Smooth muscle cell (in vitro differentiated cells): ENCODE data around the gene MYO1E. TPM values are rescaled to one million over a fixed set of nuclear protein-coding genes. Genes with fewer than 3 reads are reported as not detected.

Experiments used
- DNase-seq: peaks from one replicate; lab custom pipeline; 2025; ENCODE audit not compliant: unreplicated experiment; lab: John Stamatoyannopoulos, UW
- H2AFZ ChIP-seq: fragments of 200-600 bp; sonication (generic); 2 replicates; pipeline ENCODE4 v1.6.0; 2016; ENCODE audit warnings: antibody characterized with exemption, low read depth, mild to moderate bottlenecking
- H3F3A ChIP-seq: fragments of 200-600 bp; sonication (generic); 2 replicates; pipeline ENCODE4 v1.6.0; 2017; ENCODE audit warnings: antibody characterized with exemption, low read depth
- H3K27ac ChIP-seq: fragments of 200-600 bp; sonication (generic); 2 replicates; pipeline ENCODE4 v1.5.1; 2016; ENCODE audit warnings: low read depth, mild to moderate bottlenecking
- H3K27me3 ChIP-seq: fragments of 200-600 bp; sonication (generic); 2 replicates; pipeline ENCODE4 v1.6.1; 2016; ENCODE audit warnings: low read depth, mild to moderate bottlenecking
- H3K36me3 ChIP-seq: fragments of 200-600 bp; sonication (generic); 2 replicates; pipeline ENCODE4 v1.5.1; 2016; ENCODE audit warnings: low read depth
- H3K4me1 ChIP-seq: fragments of 200-600 bp; sonication (generic); 2 replicates; pipeline ENCODE4 v1.5.1; 2016; ENCODE audit warnings: low read depth
- H3K4me2 ChIP-seq: fragments of 200-600 bp; sonication (generic); 2 replicates; pipeline ENCODE4 v1.6.0; 2016; ENCODE audit warnings: mild to moderate bottlenecking
- H3K4me3 ChIP-seq: fragments of 200-600 bp; sonication (generic); 2 replicates; pipeline ENCODE4 v1.5.1; 2016; ENCODE audit warnings: mild to moderate bottlenecking
- H3K79me2 ChIP-seq: fragments of 200-600 bp; sonication (generic); 2 replicates; pipeline ENCODE4 v1.6.0; 2016; ENCODE audit warnings: low read depth, mild to moderate bottlenecking
- H3K9ac ChIP-seq: fragments of 200-600 bp; sonication (generic); 2 replicates; pipeline ENCODE4 v1.6.0; 2016; ENCODE audit warnings: low read depth
- H3K9me3 ChIP-seq: fragments of 200-600 bp; sonication (generic); replicated peaks from 2 replicates; pipeline ENCODE4 v1.5.1; 2016; ENCODE audit warnings: low read depth
- H4K20me1 ChIP-seq: fragments of 200-600 bp; sonication (generic); 2 replicates; pipeline ENCODE4 v1.6.0; 2016; ENCODE audit warnings: low read depth
- WGBS: methylation state at CpG from one replicate; pipeline ENCODE4 v1.1.7; 2016; ENCODE audit warnings: low lambda C conversion rate; 5-methylcytosine and 5-hydroxymethylcytosine counted together
- polyA plus RNA-seq: library from polyadenylated mRNA; unstranded; fragments of >200 nt; fragmentation: Nextera tagmentation; extraction: Ambion mirVana; gene quantifications from 2 replicates; pipeline ENCODE4 v1.2.1, GENCODE V29; 2016
- total RNA-seq: library from RNA; depleted of rRNA; stranded (reverse); fragments of >200 nt; gene quantifications from 2 replicates; pipeline ENCODE4 v1.2.3, GENCODE V29; 2014
- TF ChIP-seq, protein P1 (sequence below): fragments of 200-600 bp; sonication (generic); IDR thresholded peaks from 2 replicates; pipeline ENCODE4 v1.5.1; 2017; ENCODE audit warnings: borderline replicate concordance, mild to moderate bottlenecking, antibody characterized with exemption; ENCODE audit not compliant: insufficient read depth, poor library complexity, severe bottlenecking

Gene MYO1E
- total and polyA plus RNA-seq, 2 experiments from 2014 or later: 50.0 to 54.5 TPM

DNA sequence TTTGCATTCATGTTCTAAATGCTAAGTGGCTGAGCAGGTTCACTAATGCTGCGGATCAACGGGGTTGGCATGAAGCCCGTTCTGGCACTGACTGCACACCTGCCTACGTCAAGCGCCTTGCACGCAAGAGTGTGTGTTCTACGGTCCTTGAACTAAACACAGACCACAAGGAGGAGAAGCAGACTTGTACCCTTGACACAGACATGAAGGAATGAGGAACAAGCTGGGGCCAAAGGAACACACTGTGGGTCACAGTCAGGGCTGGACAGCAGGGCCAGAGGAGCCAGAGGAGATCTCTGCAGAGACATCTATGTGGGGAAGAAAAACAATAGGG, 214.0 kb downstream of the MYO1E start:
- no peaks in the 10 kb centered on the region for H3K4me1 ChIP-seq
- no peaks in the 10 kb centered on the region for H3K79me2 ChIP-seq
- no peak overlapping the region for H3K4me2 ChIP-seq
- H2AFZ ChIP-seq: no peak overlapping the region
- no peaks in the 10 kb centered on the region for H3K9me3 ChIP-seq
- WGBS: 94% methylated on average over 7 of the region's 7 CpGs
- no peaks in the 10 kb centered on the region for H4K20me1 ChIP-seq
- peaks cover 16% of the 10 kb centered on the region for H3K36me3 ChIP-seq
- H3K27ac ChIP-seq: no peak overlapping the region
- no peaks in the 10 kb centered on the region for H3F3A ChIP-seq
- no peak for DNase-seq
- no peak overlapping the region for H3K4me3 ChIP-seq
- H3K9ac ChIP-seq: no peak overlapping the region
- H3K27me3 ChIP-seq: no peaks in the 10 kb centered on the region
- TF ChIP-seq, protein P1, sequence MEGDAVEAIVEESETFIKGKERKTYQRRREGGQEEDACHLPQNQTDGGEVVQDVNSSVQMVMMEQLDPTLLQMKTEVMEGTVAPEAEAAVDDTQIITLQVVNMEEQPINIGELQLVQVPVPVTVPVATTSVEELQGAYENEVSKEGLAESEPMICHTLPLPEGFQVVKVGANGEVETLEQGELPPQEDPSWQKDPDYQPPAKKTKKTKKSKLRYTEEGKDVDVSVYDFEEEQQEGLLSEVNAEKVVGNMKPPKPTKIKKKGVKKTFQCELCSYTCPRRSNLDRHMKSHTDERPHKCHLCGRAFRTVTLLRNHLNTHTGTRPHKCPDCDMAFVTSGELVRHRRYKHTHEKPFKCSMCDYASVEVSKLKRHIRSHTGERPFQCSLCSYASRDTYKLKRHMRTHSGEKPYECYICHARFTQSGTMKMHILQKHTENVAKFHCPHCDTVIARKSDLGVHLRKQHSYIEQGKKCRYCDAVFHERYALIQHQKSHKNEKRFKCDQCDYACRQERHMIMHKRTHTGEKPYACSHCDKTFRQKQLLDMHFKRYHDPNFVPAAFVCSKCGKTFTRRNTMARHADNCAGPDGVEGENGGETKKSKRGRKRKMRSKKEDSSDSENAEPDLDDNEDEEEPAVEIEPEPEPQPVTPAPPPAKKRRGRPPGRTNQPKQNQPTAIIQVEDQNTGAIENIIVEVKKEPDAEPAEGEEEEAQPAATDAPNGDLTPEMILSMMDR: no peak

- Histone ChIP-seq H3K36me3 (peaks cover 21% of the 10 kb centered on the region), H2AFZ (no peak overlapping the region), H3K27ac (no peak overlapping the region), H3F3A (no peaks in the 10 kb centered on the region), H3K79me2 (no peaks in the 10 kb centered on the region), H3K9me3 (no peaks in the 10 kb centered on the region), H3K4me2 (no peak overlapping the region), H3K4me3 (no peak overlapping the region), H3K9ac (no peak overlapping the region), H4K20me1 (no peaks in the 10 kb centered on the region), H3K27me3 (no peaks in the 10 kb centered on the region), H3K4me1 (no peaks in the 10 kb centered on the region)
- WGBS: 82% methylated on average over 9 of the region's 9 CpGs
- TF ChIP-seq, protein P1: no peak
- no peak for DNase-seq
Measured at GRCh38 chr15:59157840-59158700, 214.6 kb downstream of the MYO1E start.

DNA sequence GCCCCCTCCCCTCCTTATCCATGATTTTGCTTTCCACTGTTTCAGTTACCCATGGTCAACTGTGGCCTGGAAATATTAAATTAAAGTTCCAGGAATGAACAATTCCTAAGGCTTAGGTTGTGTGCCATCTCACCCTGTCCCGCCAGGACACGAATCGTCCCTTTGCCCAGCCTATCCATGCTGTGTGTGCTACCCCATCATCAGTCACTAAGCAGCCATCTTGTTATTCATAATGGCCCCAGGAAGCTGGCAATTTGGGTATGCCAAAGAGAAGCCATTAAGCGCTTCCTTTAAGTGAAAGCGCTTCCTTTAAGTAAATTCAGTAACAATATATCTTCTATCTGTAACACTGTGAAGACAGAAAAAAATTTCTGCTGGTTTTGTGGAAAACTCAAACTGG, 215.3 kb downstream of the MYO1E start:
- TF ChIP-seq, protein P1: no peak
- H2AFZ ChIP-seq: no peak overlapping the region
- H3K4me2 ChIP-seq: no peak overlapping the region
- no peak for DNase-seq
- H3K79me2 ChIP-seq: no peaks in the 10 kb centered on the region
- no peaks in the 10 kb centered on the region for H3K27me3 ChIP-seq
- no peaks in the 10 kb centered on the region for H4K20me1 ChIP-seq
- no peak overlapping the region for H3K4me3 ChIP-seq
- no peak overlapping the region for H3K27ac ChIP-seq
- H3K9ac ChIP-seq: no peak overlapping the region
- H3K36me3 ChIP-seq: peaks cover 27% of the 10 kb centered on the region
- H3K9me3 ChIP-seq: no peaks in the 10 kb centered on the region
- H3F3A ChIP-seq: no peaks in the 10 kb centered on the region
- no peaks in the 10 kb centered on the region for H3K4me1 ChIP-seq
- 82% methylated on average over 5 of the region's 5 CpGs for WGBS

- 99% methylated on average over 4 of the region's 4 CpGs for WGBS
- no peak overlapping the region for H3K9ac ChIP-seq
- TF ChIP-seq, protein P1: no peak
- H3K4me3 ChIP-seq: no peak overlapping the region
- H3K27ac ChIP-seq: no peak overlapping the region
- H3F3A ChIP-seq: no peaks in the 10 kb centered on the region
- no peak for DNase-seq
- no peak overlapping the region for H3K4me2 ChIP-seq
- H4K20me1 ChIP-seq: no peaks in the 10 kb centered on the region
- no peaks in the 10 kb centered on the region for H3K9me3 ChIP-seq
- H3K4me1 ChIP-seq: no peaks in the 10 kb centered on the region
- H2AFZ ChIP-seq: no peak overlapping the region
- H3K27me3 ChIP-seq: no peaks in the 10 kb centered on the region
- no peaks in the 10 kb centered on the region for H3K79me2 ChIP-seq
- H3K36me3 ChIP-seq: peaks cover 31% of the 10 kb centered on the region
Measured at GRCh38 chr15:59155431-59155830, 217.2 kb downstream of the MYO1E start.
